Small intestine (tissue), 7 donors: ENCODE data around the gene MFAP2. TPM values are rescaled to one million over a fixed set of nuclear protein-coding genes. Genes with fewer than 3 reads are reported as not detected.
A peak's percentile ranks its signal among the peaks of the same experiment; 100 is the strongest.
"Not testable (repeated sequence)": the region's sequence is repeated elsewhere in the genome, so short reads cannot be mapped to it uniquely, and the experiment has no call there.

Source experiments
- DNase-seq, 2 donors: peaks; one replicate each; pipeline versions ENCODE4 v3.0.0 to v3.0.0-alpha.2; 2013
- FAIRE-seq: peaks from 2 replicates; lab custom pipeline; 2012; peaks lifted over from hg19 to GRCh38; lab: Jason Lieb, UNC
- H3K27ac ChIP-seq, 3 donors: one replicate each; pipeline ENCODE4 v1.5.1; 2013; ENCODE audit warnings: low read length in 2 of 3, mild to moderate bottlenecking in 2 of 3, control low read depth in 1 of 3, inconsistent platforms in 1 of 3, low read depth in 1 of 3, moderate library complexity in 1 of 3
- H3K27me3 ChIP-seq, 3 donors: one replicate each; pipeline ENCODE4 v1.6.1; 2013; ENCODE audit warnings: low read length in 3 of 3, inconsistent platforms in 1 of 3; ENCODE audit not compliant: control insufficient read depth in 3 of 3, insufficient read depth in 3 of 3
- H3K36me3 ChIP-seq, 3 donors: one replicate each; pipeline ENCODE4 v1.6.1; 2013; ENCODE audit warnings: low read length in 3 of 3, inconsistent platforms in 1 of 3, low read depth in 1 of 3, mild to moderate bottlenecking in 1 of 3, moderate library complexity in 1 of 3; ENCODE audit not compliant: control insufficient read depth in 3 of 3, insufficient read depth in 2 of 3
- H3K4me1 ChIP-seq, 3 donors: one replicate each; pipeline ENCODE4 v1.6.1; 2013; ENCODE audit warnings: low read length in 2 of 3, inconsistent platforms in 1 of 3, low read depth in 1 of 3, mild to moderate bottlenecking in 1 of 3, moderate library complexity in 1 of 3; ENCODE audit not compliant: control insufficient read depth in 3 of 3, insufficient read depth in 2 of 3
- H3K4me3 ChIP-seq, 3 donors: one replicate each; pipeline ENCODE4 v1.5.1; 2013; ENCODE audit warnings: low read length in 3 of 3, control low read depth in 1 of 3, inconsistent platforms in 1 of 3, low read depth in 1 of 3, mild to moderate bottlenecking in 1 of 3, moderate library complexity in 1 of 3
- H3K9me3 ChIP-seq, 2 donors: one replicate each; pipeline ENCODE4 v1.6.1; 2013; ENCODE audit warnings: low read depth in 1 of 2, low read length in 1 of 2; ENCODE audit not compliant: control insufficient read depth in 2 of 2, insufficient read depth in 1 of 2
- WGBS, 3 donors: extraction: QIAGEN DNeasy Blood & Tissue Kit; methylation state at CpG; one replicate each; pipeline ENCODE4 v1.1.7; 2013; 5-methylcytosine and 5-hydroxymethylcytosine counted together
- polyA plus RNA-seq, 4 donors: library from polyadenylated mRNA; stranded (reverse) in 3 of 4; unstranded in 1 of 4; fragments of 200-250 nt in 3 of 4; fragments of 120-200 nt in 1 of 4; gene quantifications; one replicate each; pipeline versions ENCODE4 v1.2.1 to v1.2.3, GENCODE V29; 2013
- donor health status: healthy with polysubstance abuse.
- donor health status: control.
- donor health status: control.
- donor health status: Bipolar disorder and iron deficiency.
- donor health status: healthy.

The MFAP2 gene
- polyA plus RNA-seq, 4 donors, result 2.4 to 125 (median 8.7) TPM; not detected in 1

DNA sequence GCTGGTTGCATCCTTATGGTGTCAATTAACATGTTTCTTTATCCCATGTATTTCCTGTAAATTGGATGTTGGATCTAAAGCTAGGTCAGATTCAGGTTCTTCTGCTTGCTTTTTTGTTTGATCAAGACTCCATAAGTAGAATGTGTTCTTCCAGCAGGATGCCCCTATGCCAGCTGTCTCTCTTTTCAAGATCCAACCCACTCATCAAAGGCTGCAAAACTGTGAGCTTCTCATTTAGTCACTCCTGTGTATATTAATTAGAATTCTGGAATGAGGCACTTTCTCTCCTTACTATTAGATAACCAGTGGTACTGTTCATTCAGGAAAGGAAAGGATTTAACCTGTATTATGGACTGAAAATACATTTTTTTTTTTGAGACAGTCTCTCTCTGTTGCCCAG, 46.5 kb downstream of the MFAP2 start:
- peaks cover 0 to 22% (median 0%) of the 10 kb centered on the region in 3 donors for H3K36me3 ChIP-seq
- not testable (repeated sequence) for H3K4me3 ChIP-seq, FAIRE-seq, DNase-seq, H3K4me1 ChIP-seq, H3K9me3 ChIP-seq, H3K27me3 ChIP-seq, H3K27ac ChIP-seq

GRCh38 chr1:16931206-16931934, 49.0 kb downstream of the MFAP2 start:
- H3K27ac ChIP-seq, H3K9me3 ChIP-seq, H3K4me1 ChIP-seq, FAIRE-seq, H3K4me3 ChIP-seq, DNase-seq, H3K36me3 ChIP-seq, H3K27me3 ChIP-seq: not testable (repeated sequence)
- 87 to 90% (median 88%) methylated on average over 18 of the region's 18 CpGs for WGBS, 3 donors

DNA sequence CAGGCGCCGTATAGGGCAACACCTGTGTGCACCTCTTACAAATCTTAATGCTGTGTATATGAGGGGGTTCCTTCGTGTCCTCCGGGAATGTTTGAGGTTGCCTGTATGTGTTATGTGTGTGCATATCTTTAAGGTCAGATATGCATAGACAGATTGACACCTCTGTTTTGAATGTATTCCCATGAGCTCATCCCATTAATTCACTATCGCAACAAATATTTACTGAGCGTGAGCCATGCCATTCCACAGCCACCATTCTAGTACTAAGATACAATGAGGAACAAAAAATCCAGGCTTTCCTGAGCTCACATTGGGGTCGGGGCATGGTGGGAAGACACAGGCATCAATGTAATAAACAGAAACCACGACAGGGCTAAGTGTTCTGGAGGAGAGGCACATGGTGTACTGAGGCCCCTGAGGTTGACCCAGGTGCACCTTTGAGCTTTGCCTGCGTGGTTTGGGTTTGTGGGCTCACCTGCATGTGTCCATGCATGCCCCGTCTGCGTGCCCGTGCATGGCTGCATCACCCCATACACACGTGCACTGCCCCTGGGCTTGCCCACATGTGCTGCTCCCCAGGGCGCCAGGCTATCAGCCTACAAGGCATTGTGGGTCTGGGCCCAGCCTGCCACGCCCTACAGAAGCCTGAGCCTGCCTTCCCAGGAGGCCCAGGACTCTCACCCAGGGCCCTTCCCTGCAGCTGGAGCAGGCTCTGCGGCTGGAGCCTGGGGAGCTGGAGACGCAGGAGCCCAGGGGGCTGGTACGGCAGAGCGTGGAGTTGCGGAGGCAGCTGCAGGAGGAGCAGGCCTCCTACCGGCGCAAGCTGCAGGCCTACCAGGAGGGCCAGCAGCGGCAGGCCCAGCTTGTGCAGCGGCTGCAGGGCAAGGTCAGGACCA, 51.0 kb downstream of the MFAP2 start:
- not testable (repeated sequence) for DNase-seq, H3K4me1 ChIP-seq, H3K36me3 ChIP-seq, H3K4me3 ChIP-seq, H3K27ac ChIP-seq, H3K9me3 ChIP-seq, FAIRE-seq, H3K27me3 ChIP-seq
- WGBS, 3 donors, result 81 to 85% (median 82%) methylated on average over 24 of the region's 24 CpGs

DNA sequence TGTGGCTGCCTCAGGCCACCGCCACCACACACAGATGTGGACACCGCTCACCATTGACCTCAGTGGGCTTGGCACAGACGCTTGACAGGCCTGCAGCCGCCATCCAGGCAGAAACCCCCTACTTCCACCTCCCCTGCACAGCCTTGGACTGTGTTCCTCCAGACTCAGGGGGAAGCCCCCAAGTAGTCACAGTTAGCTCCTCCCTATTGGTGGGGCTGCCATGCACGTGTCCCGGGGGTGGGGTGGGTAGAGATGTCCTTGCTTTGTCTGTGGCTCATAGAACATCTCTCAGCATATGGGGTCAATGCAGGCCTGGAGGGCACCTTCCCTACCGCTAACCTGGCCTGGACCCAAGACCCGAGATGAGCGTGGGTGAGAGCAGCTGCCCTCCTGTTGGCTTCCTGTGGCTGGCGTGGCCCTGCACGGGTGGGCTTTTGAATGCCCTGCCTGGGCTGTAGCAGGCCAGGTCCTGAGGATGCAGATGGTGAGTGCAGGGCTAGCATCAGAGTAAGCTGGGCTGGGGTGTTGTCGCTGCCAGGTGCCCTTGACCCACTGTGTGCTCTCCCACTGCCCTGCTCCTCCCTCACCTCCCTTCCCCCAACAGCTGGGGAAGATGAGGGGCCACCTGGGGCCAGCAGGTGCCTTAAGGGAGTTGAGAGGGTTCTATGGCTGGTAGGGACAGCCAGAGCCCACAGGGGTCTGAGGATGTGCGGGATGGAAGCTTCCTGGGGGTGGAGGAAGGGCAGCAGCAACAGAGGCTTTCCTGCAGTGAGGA, 52.5 kb downstream of the MFAP2 start:
- WGBS, 3 donors, result 75 to 84% (median 78%) methylated on average over 13 of the region's 13 CpGs
- DNase-seq (no peak), FAIRE-seq (no peak)
- Histone ChIP-seq H3K36me3 (peaks cover 0 to 2% (median 0%) of the 10 kb centered on the region in 3 donors), H3K27ac (no peak overlapping the region), H3K27me3 (no peaks in the 10 kb centered on the region), H3K9me3 (peaks cover 0 to 6% of the 10 kb centered on the region in 2 donors), H3K4me1 (peaks cover 0 to 4% (median 0%) of the 10 kb centered on the region in 3 donors), H3K4me3 (no peak overlapping the region)

DNA sequence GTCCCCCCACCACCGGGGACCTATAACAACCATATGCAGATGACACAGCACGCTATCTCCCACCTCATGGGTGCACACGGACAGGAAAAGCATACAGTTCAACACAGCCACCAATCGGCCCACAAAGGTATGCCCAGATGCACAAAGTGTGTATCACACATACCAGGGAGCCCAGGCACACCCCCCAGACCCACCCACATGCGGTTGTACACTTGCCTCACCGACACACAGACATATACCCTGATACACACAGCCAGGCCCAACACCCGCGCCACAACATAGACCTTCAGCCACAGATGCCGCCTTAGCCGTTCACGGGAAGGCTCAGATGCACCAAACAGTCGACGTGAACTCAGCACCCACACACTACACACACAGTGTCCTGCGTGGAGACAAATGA, 53.2 kb downstream of the MFAP2 start:
- 81 to 89% (median 88%) methylated on average over 14 of the region's 14 CpGs for WGBS, 3 donors
- no peak overlapping the region for H3K4me3 ChIP-seq
- peaks cover 0 to 4% (median 0%) of the 10 kb centered on the region in 3 donors for H3K4me1 ChIP-seq
- H3K36me3 ChIP-seq, result peaks cover 0 to 2% (median 0%) of the 10 kb centered on the region in 3 donors
- H3K27me3 ChIP-seq, result no peaks in the 10 kb centered on the region
- no peak overlapping the region for H3K27ac ChIP-seq
- FAIRE-seq (no peak), DNase-seq (no peak)
- H3K9me3 ChIP-seq, result peaks cover 0 to 6% of the 10 kb centered on the region in 2 donors

DNA sequence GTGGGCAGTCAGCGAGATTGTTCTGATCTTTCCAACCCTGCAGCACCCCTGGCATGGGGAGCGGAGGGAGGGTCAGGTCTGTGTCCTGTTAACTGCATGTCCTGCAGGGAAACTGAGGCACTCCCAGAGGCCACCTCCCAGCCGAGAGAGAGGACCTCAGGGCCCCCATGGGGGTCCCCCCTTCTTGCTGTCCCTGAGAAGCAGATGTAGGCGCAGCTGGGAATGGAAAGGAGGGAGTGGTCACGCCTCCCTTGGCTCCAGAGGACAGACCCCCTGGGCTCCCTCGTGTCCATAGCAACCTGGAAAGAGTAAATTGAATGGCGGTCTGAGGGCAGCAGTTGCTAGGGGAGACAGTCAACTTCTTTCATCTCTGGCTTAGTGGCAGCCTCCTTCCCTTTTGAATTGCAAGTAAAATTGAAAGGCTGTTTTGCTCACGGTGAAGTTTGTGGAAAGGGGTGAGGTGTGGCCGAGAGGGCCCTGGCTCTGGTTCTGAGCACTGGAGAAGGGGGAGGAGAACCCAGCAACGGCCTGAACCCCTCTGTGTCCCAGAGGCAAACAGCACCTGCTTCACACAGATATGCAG, 53.8 kb downstream of the MFAP2 start:
- H3K4me3 ChIP-seq, result no peak overlapping the region
- FAIRE-seq (no peak), DNase-seq (no peak)
- H3K36me3 ChIP-seq, result peaks cover 0 to 2% (median 0%) of the 10 kb centered on the region in 3 donors
- peaks cover 0 to 10% (median 0%) of the 10 kb centered on the region in 3 donors for H3K4me1 ChIP-seq
- peak overlapping the region in 1 of 3 donors; percentile 22 for H3K27ac ChIP-seq
- H3K27me3 ChIP-seq, result no peaks in the 10 kb centered on the region
- WGBS, 3 donors, result 66 to 75% (median 72%) methylated on average over 10 of the region's 10 CpGs
- peaks cover 0 to 6% of the 10 kb centered on the region in 2 donors for H3K9me3 ChIP-seq

GRCh38 chr1:16925635-16926490, 54.6 kb downstream of the MFAP2 start:
- H3K36me3 ChIP-seq, result peaks cover 0 to 2% (median 0%) of the 10 kb centered on the region in 3 donors
- peak overlapping the region in 1 of 3 donors; percentile 22 for H3K27ac ChIP-seq
- peaks cover 0 to 6% of the 10 kb centered on the region in 2 donors for H3K9me3 ChIP-seq
- no peaks in the 10 kb centered on the region for H3K27me3 ChIP-seq
- peaks cover 0 to 13% (median 0%) of the 10 kb centered on the region in 3 donors for H3K4me1 ChIP-seq
- no peak overlapping the region for H3K4me3 ChIP-seq
- 86 to 90% (median 87%) methylated on average over 11 to 13 of the region's 13 CpGs for WGBS, 3 donors
- no peak for DNase-seq
- no peak for FAIRE-seq
